NB4 (cell line): Measurements from ENCODE around the gene FARP1.

Experiments
- DNase-seq: peaks from one replicate; pipeline ENCODE4 v3.0.0; 2010; ENCODE audit warnings: low read depth
- H3K4me3 ChIP-seq: one replicate; pipeline ENCODE4 v1.5.1; 2011; ENCODE audit warnings: mild to moderate bottlenecking, low read depth, low read length, moderate library complexity
- MAX ChIP-seq: IDR thresholded peaks from 2 replicates; pipeline ENCODE4 v1.6.1; 2011; ENCODE audit warnings: low read depth, low read length
- MYC ChIP-seq: IDR thresholded peaks from 2 replicates; pipeline ENCODE4 v1.6.1; 2011; ENCODE audit warnings: low read depth, low read length
- POLR2A ChIP-seq: IDR thresholded peaks from 2 replicates; pipeline ENCODE4 v1.6.1; 2011; ENCODE audit warnings: mild to moderate bottlenecking; ENCODE audit not compliant: insufficient read length; ENCODE audit errors: extremely low read depth
- TF ChIP-seq, protein P1 (sequence below): IDR thresholded peaks from one replicate; pipeline ENCODE4 v1.5.1; 2012; ENCODE audit warnings: low read depth, low read length

Gene FARP1

DNA sequence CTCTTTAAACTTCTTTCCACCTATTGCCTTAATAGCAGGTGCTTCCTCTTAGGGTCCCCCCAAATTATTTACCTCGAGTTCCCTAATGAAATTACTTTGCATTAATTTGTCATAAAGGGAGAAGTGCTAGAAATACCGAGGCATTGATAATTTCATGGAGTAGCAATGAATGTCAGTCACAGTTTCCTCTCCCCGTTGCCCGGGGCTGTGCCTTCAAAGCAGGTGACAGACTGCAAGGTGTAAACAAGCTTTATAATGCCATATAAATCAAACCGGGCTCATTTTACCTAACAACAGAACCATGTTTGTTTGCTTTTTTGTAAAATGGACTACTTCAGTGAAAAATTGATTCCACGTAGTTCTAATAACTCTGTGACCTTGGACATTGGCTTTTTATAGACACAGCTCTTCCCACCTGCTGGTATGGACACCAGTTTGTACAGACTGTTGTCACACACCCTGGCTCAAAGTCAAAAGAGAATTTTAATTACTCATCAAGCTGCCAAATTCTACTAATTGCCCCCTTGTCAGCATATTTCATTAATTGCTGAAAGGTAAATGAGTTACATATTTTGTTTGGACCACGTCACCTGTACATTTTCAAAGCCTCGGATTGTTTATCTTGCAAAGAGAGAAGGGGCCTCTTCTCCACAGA is 262.9 kb downstream of the FARP1 start:
- H3K4me3 ChIP-seq = no peak overlapping the region
- no peak for TF ChIP-seq MYC
- TF ChIP-seq, protein P1, sequence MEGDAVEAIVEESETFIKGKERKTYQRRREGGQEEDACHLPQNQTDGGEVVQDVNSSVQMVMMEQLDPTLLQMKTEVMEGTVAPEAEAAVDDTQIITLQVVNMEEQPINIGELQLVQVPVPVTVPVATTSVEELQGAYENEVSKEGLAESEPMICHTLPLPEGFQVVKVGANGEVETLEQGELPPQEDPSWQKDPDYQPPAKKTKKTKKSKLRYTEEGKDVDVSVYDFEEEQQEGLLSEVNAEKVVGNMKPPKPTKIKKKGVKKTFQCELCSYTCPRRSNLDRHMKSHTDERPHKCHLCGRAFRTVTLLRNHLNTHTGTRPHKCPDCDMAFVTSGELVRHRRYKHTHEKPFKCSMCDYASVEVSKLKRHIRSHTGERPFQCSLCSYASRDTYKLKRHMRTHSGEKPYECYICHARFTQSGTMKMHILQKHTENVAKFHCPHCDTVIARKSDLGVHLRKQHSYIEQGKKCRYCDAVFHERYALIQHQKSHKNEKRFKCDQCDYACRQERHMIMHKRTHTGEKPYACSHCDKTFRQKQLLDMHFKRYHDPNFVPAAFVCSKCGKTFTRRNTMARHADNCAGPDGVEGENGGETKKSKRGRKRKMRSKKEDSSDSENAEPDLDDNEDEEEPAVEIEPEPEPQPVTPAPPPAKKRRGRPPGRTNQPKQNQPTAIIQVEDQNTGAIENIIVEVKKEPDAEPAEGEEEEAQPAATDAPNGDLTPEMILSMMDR = no peak
- TF ChIP-seq POLR2A = no peak
- no peak for TF ChIP-seq MAX
- DNase-seq = no peak

GRCh38 chr13:98406427-98406826 is 263.5 kb downstream of the FARP1 start:
- no peak overlapping the region for H3K4me3 ChIP-seq
- TF ChIP-seq, protein P1 = no peak
- TF ChIP-seq MAX (no peak), POLR2A (no peak), MYC (no peak)
- DNase-seq = no peak

DNA sequence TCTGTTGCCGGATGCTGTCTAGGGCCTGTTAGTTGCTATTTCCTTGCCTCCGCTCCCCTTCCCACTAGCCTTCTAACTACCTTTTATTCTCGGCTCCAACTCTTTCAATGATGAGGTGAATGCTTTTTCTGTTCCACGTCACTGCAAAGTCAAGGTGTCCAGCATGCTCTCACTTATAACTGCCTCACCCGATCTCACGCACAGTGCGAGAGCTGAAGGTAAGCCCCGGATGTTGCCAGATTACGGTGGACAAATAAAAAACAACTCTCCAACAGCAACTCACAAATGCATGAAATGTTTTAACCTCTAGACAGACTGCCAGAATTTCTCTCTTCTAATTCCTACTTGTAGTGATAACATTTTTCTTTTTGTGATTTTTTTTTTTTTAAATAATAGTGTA is 264.1 kb downstream of the FARP1 start:
- no peak for DNase-seq

DNA sequence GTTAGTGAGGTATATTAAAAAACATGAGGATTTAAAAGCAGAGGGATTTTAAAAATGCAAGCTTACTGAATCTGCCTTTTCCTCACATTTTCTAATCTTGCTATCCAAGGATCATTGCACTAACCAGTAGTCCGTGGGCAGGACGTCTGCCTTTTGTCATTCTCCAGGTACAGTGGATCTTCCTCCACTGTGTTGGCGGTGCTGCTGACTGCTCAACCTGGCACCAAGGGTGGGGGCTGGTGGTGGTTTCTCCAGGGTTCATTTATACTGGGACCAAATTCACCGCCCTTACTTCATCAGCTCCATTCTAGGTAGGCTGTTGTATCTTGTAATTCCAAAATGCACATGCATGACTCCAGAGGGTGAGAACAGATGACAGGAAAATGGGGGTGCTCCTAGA is 264.7 kb downstream of the FARP1 start:
- no peak for TF ChIP-seq MAX
- TF ChIP-seq, protein P1 = no peak
- TF ChIP-seq POLR2A = no peak
- TF ChIP-seq MYC = no peak
- H3K4me3 ChIP-seq = no peak overlapping the region
- no peak for DNase-seq

More for the DNA sequence above, 264.1 kb downstream of the FARP1 start:
- no peak overlapping the region for H3K4me3 ChIP-seq
- TF ChIP-seq MYC (no peak), MAX (no peak), POLR2A (no peak)
- TF ChIP-seq, protein P1 = no peak

- DNase-seq = no peak
- no peak overlapping the region for H3K4me3 ChIP-seq
Observed at GRCh38 chr13:98409281-98409680, 266.4 kb downstream of the FARP1 start.

More at GRCh38 chr13:98409281-98409680, 266.4 kb downstream of the FARP1 start:
- TF ChIP-seq MYC = no peak
- TF ChIP-seq, protein P1 = no peak
- TF ChIP-seq POLR2A = no peak
